Measurements from ENCODE around the gene ZBTB4.

The ZBTB4 gene

DNA sequence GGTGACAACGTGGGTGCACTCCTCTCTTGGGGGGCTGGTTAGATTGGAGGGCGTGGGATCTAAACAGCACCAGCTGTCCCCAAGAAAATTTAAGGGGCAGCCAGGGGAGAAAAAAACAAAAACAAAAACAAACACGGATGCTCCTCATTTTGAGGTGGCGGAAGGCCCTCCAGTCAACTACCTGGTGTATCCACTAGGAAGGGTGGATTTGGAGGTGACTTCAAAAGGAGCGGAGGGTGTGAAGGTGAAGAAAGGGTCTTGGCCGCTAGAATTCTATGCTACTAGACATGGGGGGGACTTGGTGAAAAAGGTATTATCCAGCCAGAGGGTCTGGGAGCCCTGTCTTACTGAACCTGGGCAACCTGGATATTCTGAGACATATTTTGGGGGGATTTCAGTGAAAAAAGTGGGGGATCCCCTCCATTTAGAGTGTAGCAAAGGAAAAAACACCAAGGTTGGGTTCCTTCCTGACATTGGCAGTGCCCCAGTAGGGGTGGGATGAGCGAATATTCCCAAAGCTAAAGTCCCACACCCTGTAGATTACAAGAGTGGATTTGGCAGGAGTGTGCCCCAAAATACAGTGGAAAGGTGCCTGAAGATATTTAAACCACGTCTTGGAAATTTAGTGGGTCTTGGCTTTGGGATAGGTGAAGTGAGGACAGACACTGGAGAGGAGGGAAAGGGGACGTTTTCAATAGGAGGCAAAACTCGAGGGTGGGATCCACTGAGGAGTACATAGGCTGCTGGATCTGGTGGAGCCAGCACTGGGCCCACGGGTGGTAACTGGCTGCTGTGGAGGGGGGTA lies 40.6 kb downstream of the ZBTB4 start:
- DNase-seq, result no peak

GRCh38 chr17:7437950-7438614 lies 41.3 kb downstream of the ZBTB4 start:
- DNase-seq, result no peak

DNA sequence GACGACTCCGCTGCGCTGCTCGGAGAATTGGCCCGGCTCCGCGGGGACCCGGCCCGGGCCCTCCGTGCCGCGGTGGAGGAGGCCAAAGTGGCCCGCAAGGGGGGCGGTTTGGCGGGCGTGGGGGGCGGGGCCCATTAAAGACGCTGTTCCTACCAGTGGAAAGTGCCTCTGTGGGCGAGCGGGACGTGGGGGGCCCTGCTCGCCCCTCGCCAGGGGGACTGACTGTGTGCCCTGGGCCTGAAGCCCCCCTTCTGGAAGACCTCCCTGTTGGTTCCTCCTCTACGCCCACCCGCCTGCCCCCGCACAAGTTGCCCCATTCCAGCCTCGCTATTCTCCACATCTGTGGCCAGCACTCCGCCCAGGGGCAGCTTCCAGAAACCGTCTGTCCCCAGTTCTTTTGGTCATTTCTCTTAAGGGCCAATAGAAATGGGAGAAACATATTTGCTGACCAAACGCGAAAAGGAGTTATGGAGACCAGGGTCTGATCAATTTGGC lies 42.0 kb downstream of the ZBTB4 start:
- no peak for DNase-seq

GRCh38 chr17:7436556-7437368 lies 42.7 kb downstream of the ZBTB4 start:
- peak; percentile 78 for DNase-seq

DNA sequence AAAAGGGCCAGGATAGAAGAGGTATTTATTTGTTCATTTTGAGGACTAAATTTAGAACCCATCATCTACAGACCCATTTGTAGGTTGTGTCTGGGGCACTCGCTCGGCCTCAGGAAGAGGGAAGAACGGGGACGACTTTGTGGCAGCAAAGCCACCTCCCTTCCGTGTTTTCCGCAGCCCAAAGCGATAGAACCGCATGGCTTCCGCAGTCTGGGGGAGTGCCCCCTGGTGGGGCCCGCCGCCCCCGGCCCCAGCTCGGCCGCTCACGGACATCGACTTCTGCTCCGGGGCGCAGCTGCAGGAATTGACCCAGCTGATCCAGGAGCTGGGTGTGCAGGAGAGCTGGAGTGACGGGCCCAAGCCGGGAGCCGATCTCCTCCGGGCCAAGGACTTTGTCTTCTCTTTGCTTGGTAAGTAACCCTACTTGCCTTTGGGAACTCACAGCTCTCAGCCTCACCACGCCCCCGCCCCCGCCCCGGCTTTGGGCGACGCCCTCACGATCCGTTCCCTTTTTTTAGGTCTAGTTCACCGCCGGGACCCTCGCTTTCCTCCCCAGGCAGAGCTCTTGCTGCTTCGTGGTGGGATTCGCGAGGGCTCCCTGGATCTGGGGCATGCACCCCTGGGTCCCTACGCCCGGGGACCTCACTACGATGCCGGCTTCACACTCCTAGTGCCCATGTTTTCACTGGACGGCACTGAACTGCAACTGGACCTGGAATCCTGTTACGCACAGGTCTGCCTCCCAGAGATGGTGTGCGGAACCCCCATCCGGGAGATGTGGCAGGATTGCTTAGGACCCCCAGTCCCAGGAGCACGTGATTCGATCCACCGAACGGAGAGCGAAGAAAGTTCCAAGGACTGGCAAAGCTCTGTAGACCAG lies 43.5 kb downstream of the ZBTB4 start:
- no peak for DNase-seq

DNA sequence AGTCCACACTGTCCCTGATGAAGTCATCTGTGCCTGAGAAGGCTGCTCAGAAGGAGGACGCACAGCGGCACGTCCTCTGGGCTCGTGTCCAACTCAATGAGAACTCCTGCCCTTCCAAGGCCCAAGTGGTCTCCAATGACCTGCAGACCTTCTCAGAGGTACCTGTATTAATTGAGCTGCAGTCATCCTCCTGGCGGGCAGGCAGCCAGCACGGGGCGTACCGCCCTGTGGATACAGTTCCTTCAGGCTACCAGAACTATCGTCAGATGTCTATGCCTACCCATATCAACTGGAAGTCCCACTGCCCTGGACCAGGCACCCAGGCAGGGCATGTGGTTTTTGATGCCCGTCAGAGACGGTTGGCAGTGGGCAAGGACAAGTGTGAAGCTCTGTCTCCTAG lies 47.1 kb downstream of the ZBTB4 start:
- no peak for DNase-seq

DNA sequence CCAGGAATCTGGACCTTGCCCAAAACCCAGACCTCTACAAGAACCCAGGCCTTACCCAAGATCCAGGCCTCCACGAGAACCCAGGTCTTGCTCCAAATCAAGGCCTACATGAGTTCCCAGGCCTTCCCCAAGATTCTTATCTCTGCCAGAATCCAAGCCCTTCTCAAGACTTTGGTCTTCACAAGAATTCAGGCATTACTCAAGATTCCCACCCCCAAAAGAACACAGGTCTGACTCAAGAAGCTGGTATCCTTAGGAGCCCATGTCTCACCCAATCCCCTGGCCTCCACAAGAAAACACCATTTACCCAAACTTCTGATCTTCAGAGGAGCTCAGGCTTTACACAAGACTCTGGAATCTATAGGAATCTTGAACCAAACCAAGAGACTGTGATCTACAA lies 48.2 kb downstream of the ZBTB4 start:
- no peak for DNase-seq

GRCh38 chr17:7429722-7430121 lies 49.7 kb downstream of the ZBTB4 start:
- DNase-seq, result no peak

- DNase-seq, result no peak
These were observed 50.9 kb downstream of the ZBTB4 start, which contains the start of gene SPEM3 for GRCh38 chr17:7428557-7428956. Gene SPEM3 (plus strand): TSS chr17:7428857. CDS start chr17:7428903, 46 bp downstream.

- no peak for DNase-seq
These were observed 51.9 kb downstream of the ZBTB4 start for GRCh38 chr17:7427549-7427948.

DNA sequence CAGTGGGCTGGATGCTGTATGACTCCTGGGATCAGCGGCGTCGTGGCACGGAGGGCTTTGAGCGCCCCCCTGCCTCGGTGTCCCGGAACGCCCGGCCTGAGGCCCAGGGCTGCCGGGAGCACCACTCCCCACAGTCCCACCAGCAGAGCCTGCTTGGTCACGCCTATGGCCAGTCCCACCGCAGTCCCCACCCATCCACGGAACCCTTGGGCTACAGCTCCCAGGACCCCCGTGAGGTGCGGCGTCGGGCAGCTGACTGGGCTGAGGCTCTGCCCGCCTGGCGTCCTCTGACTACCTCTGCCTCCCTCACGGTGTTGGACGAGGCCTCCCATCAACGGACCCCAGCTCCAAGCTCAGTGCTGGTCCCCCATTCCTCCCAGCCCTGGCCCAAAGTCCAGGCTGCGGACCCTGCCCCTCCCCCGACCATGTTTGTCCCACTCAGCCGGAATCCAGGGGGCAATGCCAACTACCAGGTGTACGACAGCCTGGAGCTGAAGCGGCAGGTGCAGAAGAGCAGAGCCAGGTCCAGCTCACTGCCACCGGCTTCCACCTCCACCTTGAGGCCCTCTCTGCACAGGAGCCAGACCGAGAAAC lies 52.4 kb downstream of the ZBTB4 start:
- DNase-seq, result no peak

DNA sequence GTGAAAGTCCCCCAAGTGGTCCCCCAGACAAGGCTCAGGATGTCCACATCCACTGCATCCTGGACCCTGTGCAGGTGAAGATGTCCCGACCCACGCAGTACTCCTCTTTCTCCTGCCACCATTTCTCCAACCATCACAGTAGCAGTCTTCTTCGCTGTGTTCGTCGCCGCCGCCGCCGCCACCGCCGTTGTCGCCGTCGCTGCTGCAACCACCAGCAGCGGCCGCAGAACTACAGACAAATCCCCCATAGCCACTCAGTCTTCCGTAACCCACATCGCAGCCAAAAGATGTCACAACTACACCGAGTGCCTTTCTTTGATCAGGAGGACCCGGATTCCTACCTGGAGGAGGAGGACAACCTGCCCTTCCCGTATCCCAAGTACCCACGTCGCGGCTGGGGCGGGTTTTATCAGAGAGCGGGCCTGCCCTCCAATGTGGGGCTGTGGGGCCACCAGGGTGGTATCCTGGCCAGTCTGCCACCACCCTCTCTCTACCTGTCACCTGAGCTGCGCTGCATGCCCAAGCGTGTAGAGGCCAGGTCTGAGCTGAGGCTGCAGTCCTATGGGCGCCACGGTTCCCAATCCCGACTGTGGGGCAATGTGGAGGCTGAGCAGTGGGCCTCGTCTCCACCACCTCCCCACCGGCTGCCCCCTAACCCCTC lies 53.1 kb downstream of the ZBTB4 start:
- no peak for DNase-seq

GRCh38 chr17:7425756-7426155 lies 53.7 kb downstream of the ZBTB4 start:
- no peak for DNase-seq

DNA sequence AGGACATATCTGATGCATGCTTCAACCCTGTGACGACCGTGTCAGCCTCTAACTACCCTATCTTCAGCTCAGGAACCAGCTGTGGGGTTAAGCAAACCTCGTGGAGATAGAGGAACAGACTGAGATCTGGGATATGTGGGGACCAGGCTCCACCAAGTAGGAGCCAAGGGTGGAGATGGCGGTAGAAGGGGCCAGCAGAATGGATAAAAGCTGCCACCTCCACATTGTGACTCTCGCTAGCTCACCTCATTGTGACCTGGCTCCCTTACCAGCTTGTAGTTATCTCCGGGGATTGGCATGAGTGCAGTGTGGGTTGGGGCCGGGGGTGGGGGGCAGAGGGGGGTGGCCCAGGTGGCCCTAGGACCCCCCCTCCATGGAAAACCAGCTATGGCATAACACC lies 54.1 kb downstream of the ZBTB4 start, which contains the start of gene SPEM2:
Gene SPEM2, plus strand, starts transcription at position 301 of the 400 bp plus-strand sequence. Its CDS starts 73 bp downstream, at position 374.
- DNase-seq, result no peak

DNA sequence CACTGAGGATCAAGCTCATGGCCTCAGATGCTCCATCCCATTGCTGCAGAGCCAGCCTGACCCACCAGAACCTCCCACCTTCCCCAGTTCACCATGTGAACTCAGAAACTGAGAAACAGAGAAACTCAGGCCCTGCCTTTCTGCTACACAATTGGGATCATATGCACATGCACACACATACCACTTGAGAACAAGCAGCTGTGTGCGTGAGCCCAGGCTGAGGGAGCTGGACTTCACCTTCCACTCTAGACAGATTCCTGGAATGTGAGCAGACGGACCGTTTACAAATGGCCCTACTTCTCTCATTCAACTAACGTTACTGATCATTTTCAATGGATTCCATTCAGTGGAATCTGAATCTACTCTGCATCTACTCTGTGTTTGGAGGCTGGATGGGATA lies 55.8 kb downstream of the ZBTB4 start:
- DNase-seq, result no peak

DNA sequence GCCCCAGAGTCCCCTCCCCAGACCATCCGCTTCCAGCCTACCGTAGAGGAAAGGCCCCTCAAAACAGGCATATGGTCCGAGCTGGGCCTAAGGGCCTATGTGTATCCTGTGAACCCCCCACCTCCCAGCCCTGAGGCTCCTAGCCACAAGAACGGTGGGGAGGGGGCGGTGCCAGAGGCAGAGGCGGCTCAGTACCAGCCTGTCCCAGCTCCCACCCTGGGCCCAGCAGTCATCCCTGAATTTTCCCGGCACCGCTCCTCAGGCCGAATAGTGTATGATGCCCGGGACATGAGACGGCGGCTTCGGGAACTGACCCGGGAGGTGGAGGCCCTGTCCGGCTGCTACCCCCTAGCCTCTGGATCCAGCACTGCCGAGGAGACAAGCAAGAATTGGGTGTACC lies 58.2 kb downstream of the ZBTB4 start:
- no peak for DNase-seq

DNA sequence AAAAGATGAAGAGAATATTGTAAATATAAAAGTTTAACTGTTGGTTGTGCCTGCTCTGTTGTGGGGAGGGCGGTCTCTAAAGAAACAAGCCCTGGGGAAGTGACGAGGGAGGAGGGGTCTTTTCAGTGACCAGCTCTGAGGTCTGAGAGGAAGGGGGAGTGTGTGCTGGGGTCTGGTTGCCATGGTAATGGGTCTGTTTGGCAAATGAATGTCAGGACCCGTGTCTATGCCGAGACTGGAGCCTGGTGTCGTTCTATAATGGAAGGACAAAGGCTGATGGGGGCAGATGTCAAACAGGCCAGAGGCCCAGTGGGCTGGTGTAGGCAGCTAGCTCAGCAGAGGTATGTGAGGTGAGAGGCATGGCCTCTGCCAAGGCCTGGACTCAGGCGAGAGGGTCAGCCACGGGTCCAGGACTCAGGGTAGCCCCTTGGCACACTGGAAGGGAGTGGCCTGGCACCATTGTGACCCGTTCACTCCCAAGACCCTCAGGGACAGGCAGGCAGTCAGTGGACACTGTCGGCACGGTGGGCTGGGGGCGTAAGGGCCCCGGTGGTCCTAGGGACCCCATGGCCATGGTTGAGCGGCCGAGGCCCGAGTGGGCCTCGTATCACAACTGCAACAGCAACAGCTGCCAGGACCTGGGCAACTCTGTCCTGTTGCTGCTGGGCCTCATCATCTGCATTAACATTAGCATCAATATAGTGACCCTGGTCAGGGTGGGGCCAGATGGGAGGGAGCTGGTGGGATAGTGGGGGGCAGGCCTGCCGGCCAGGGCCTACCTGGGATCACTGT lies 59.4 kb downstream of the ZBTB4 start, which contains the start of gene SPEM1:
Gene SPEM1, plus strand, starts transcription at position 506 of the 792 bp plus-strand sequence. Its CDS starts 61 bp downstream, at position 567.
- no peak for DNase-seq

- no peak for DNase-seq
These were observed 60.8 kb downstream of the ZBTB4 start for GRCh38 chr17:7418472-7419152.

GRCh38 chr17:7417056-7417655 lies 62.3 kb downstream of the ZBTB4 start:
- DNase-seq, result no peak

Data from NCI-H2171 (cell line).